IMR-90 (cell line): ENCODE data around the gene ERMARD. TPM values are rescaled to one million over a fixed set of nuclear protein-coding genes. Genes with fewer than 3 reads are reported as not detected.
A peak's percentile ranks its signal among the peaks of the same experiment; 100 is the strongest.

Experiments
- ATAC-seq: fragments of 200-7000 bp; cut with Tn5 transposase; 2 replicates; pipeline ENCODE4 v1.9.1; 2020; ENCODE audit warnings: low read depth, mild to moderate bottlenecking, moderate library complexity
- Bru-seq: library from RNA; stranded (reverse); fragments of 400-500 nt; gene quantifications from one replicate; lab custom pipeline; 2021; lab: Mats Ljungman, UMichigan
- BruChase-seq, 2 experiments: library from RNA; stranded (reverse); fragments of 400-500 nt; gene quantifications; one replicate each; lab custom pipeline; 2021; lab: Mats Ljungman, UMichigan
- BruUV-seq: library from RNA; stranded (reverse); fragments of 400-500 nt; replicated peaks from 2 replicates; lab custom pipeline; 2021; lab: Mats Ljungman, UMichigan
- CTCF ChIA-PET: fragments of 300-600 bp; formaldehyde crosslinking; extraction: SDS; loops from one replicate; lab custom pipeline; 2021; ENCODE audit warnings: antibody characterized with exemption; lab: Yijun Ruan, JAX
- POLR2A ChIA-PET: fragments of 300-600 bp; sonication (Branson Sonifier 250); formaldehyde crosslinking; loops from one replicate; lab custom pipeline; 2022; ENCODE audit warnings: antibody characterized with exemption; ENCODE audit not compliant: unreplicated experiment; lab: Charles Lee
- DNase-seq: peaks from one replicate; pipeline ENCODE4 v3.0.0; 2013
- H2AFZ ChIP-seq: replicated peaks from 2 replicates; pipeline ENCODE3; 2013; ENCODE audit warnings: low read length, mild to moderate bottlenecking; ENCODE audit not compliant: poor library complexity
- H2AK5ac ChIP-seq: 2 replicates; pipeline ENCODE4 v1.6.1; 2013; ENCODE audit warnings: low read depth, low read length, inconsistent platforms
- H2AK9ac ChIP-seq: replicated peaks from 2 replicates; pipeline ENCODE3; 2013; ENCODE audit warnings: mild to moderate bottlenecking, low read depth, low read length, moderate library complexity; ENCODE audit not compliant: poor library complexity
- H2BK120ac ChIP-seq: 2 replicates; pipeline ENCODE4 v1.6.1; 2013; ENCODE audit warnings: low read depth, low read length, inconsistent platforms
- H2BK15ac ChIP-seq: 3 replicates; pipeline ENCODE4 v1.6.1; 2013; ENCODE audit warnings: low read depth, low read length, inconsistent platforms
- H2BK20ac ChIP-seq: 2 replicates; pipeline ENCODE4 v1.6.1; 2013; ENCODE audit warnings: low read depth, mild to moderate bottlenecking, inconsistent platforms, low read length, moderate library complexity
- H2BK5ac ChIP-seq: 2 replicates; pipeline ENCODE4 v1.6.1; 2013; ENCODE audit warnings: mild to moderate bottlenecking, low read depth, low read length, inconsistent platforms; ENCODE audit not compliant: poor library complexity, severe bottlenecking
- H3K14ac ChIP-seq: replicated peaks from 2 replicates; pipeline ENCODE4 v1.6.1; 2013; ENCODE audit warnings: low read depth, low read length, inconsistent platforms
- H3K18ac ChIP-seq: 2 replicates; pipeline ENCODE4 v1.6.1; 2013; ENCODE audit warnings: low read depth, low read length, control low read depth
- H3K23ac ChIP-seq: 2 replicates; pipeline ENCODE4 v1.6.1; 2013; ENCODE audit warnings: low read depth, low read length, inconsistent platforms
- H3K27ac ChIP-seq: 2 replicates; pipeline ENCODE4 v1.5.1; 2013; ENCODE audit warnings: mild to moderate bottlenecking, control low read depth, low read length; ENCODE audit not compliant: insufficient read depth
- H3K27me3 ChIP-seq: 2 replicates; pipeline ENCODE4 v1.6.1; 2013; ENCODE audit warnings: low read length; ENCODE audit not compliant: control insufficient read depth, insufficient read depth
- H3K36me3 ChIP-seq: 2 replicates; pipeline ENCODE4 v1.6.1; 2013; ENCODE audit warnings: low read length, mixed read lengths; ENCODE audit not compliant: control insufficient read depth, insufficient read depth
- H3K4ac ChIP-seq: 2 replicates; pipeline ENCODE4 v1.6.1; 2013; ENCODE audit warnings: low read depth, low read length, inconsistent platforms
- H3K4me1 ChIP-seq: 2 replicates; pipeline ENCODE4 v1.6.1; 2013; ENCODE audit warnings: low read length, mixed read lengths; ENCODE audit not compliant: control insufficient read depth, insufficient read depth
- H3K4me2 ChIP-seq: 2 replicates; pipeline ENCODE4 v1.6.1; 2013; ENCODE audit warnings: low read depth, mild to moderate bottlenecking, control low read depth, low read length, moderate library complexity
- H3K4me3 ChIP-seq: 2 replicates; pipeline ENCODE4 v1.5.1; 2013; ENCODE audit warnings: low read depth, mild to moderate bottlenecking, control low read depth, low read length, moderate library complexity; ENCODE audit not compliant: insufficient read depth
- H3K56ac ChIP-seq: 2 replicates; pipeline ENCODE4 v1.6.1; 2013; ENCODE audit warnings: low read length, inconsistent platforms; ENCODE audit not compliant: insufficient read depth; ENCODE audit errors: extremely low read depth
- H3K79me1 ChIP-seq, 2 experiments: 2 replicates each; pipeline ENCODE4 v1.6.1; 2013; ENCODE audit warnings: low read length in 2 of 2, inconsistent platforms in 1 of 2, low read depth in 1 of 2
- H3K9ac ChIP-seq: 2 replicates; pipeline ENCODE4 v1.6.1; 2013; ENCODE audit warnings: low read depth, low read length, control low read depth
- H3K9me1 ChIP-seq: 2 replicates; pipeline ENCODE4 v1.6.1; 2013; ENCODE audit warnings: low read length, inconsistent platforms; ENCODE audit not compliant: insufficient read depth
- H3K9me3 ChIP-seq: 2 replicates; pipeline ENCODE4 v1.6.1; 2013; ENCODE audit warnings: low read length; ENCODE audit not compliant: control insufficient read depth, insufficient read depth
- H4K20me1 ChIP-seq: 2 replicates; pipeline ENCODE4 v1.6.1; 2013; ENCODE audit warnings: low read length, inconsistent platforms; ENCODE audit not compliant: insufficient read depth
- H4K5ac ChIP-seq: 2 replicates; pipeline ENCODE4 v1.6.1; 2013; ENCODE audit warnings: mild to moderate bottlenecking, low read depth, low read length, control low read depth
- H4K8ac ChIP-seq, 2 experiments: 2 replicates each; pipeline ENCODE4 v1.6.1; 2013; ENCODE audit warnings: low read depth in 2 of 2, low read length in 2 of 2, control low read depth in 1 of 2, inconsistent platforms in 1 of 2
- H4K91ac ChIP-seq: 2 replicates; pipeline ENCODE4 v1.6.1; 2013; ENCODE audit warnings: low read depth, low read length, inconsistent platforms; ENCODE audit not compliant: insufficient read depth
- CEBPB ChIP-seq: IDR thresholded peaks from 2 replicates; pipeline ENCODE4 v1.6.1; 2012; ENCODE audit warnings: low read depth, low read length, improper control_type of control experiment
- MAFK ChIP-seq: IDR thresholded peaks from 2 replicates; pipeline ENCODE4 v1.6.1; 2012; ENCODE audit warnings: low read depth, low read length, improper control_type of control experiment
- MAZ ChIP-seq: IDR thresholded peaks from 2 replicates; pipeline ENCODE4 v1.6.1; 2012; ENCODE audit warnings: low read depth, mild to moderate bottlenecking, low read length, improper control_type of control experiment, moderate library complexity, borderline replicate concordance
- MXI1 ChIP-seq: IDR thresholded peaks from 2 replicates; pipeline ENCODE4 v1.6.1; 2012; ENCODE audit warnings: low read depth, mild to moderate bottlenecking, low read length, moderate library complexity, borderline replicate concordance
- NFE2L2 ChIP-seq: fragments of 150-350 bp; IDR thresholded peaks from 2 replicates; pipeline ENCODE4 v1.6.1; 2016; ENCODE audit warnings: low read depth, mild to moderate bottlenecking, low read length
- RAD21 ChIP-seq: IDR thresholded peaks from 2 replicates; pipeline ENCODE4 v1.6.1; 2012; ENCODE audit warnings: low read length, improper control_type of control experiment
- RFX5 ChIP-seq: IDR thresholded peaks from 2 replicates; pipeline ENCODE4 v1.8.0; 2012; ENCODE audit warnings: low read depth, mild to moderate bottlenecking, low read length, moderate library complexity
- whole genome bisulfite sequencing, 2 experiments: methylation state at CpG; one replicate each; pipeline versions ENCODE4 v1.1.5 to v1.1.7; 2013; ENCODE audit warnings: missing lambda C conversion rate in 2 of 2; ENCODE audit not compliant: insufficient read length in 1 of 2; ENCODE audit errors: extremely low coverage in 2 of 2; 5-methylcytosine and 5-hydroxymethylcytosine counted together
- dilution Hi-C: fragments of 300-500 bp; cut with HindIII; formaldehyde crosslinking; loops from one replicate; pipeline ENCODE4 v1.14.3; 2018; ENCODE audit warnings: low sequenced_read_pairs; ENCODE audit not compliant: unreplicated experiment
- in situ Hi-C: fragments of 300-500 bp; cut with MboI; formaldehyde crosslinking; loops from 3 replicates; pipeline ENCODE4 v1.14.3; 2019; ENCODE audit warnings: low sequenced_read_pairs, inconsistent platforms, mixed read lengths
- intact Hi-C: fragments of 100-400 bp; cut with micrococcal nuclease; formaldehyde crosslinking; loops from 2 replicates; pipeline ENCODE4 v1.10.0; 2022
- long read RNA-seq: library from polyadenylated mRNA; unstranded; transcript quantifications from one replicate; pipeline ENCODE4 v2.0.0, GENCODE V29; 2021; ENCODE audit not compliant: unreplicated experiment
- polyA plus RNA-seq, 3 experiments: library from polyadenylated mRNA; depleted of rRNA; stranded (reverse); fragments of >200 nt; gene quantifications; 2 replicates each; pipeline ENCODE4 v1.2.3, GENCODE V29; 2012; ENCODE audit warnings: low replicate concordance in 1 of 3
- total RNA-seq: library from RNA; depleted of rRNA; stranded (reverse); fragments of >200 nt; gene quantifications from 2 replicates; pipeline ENCODE4 v1.2.3, GENCODE V29; 2012; rRNA removed
- TF ChIP-seq, protein P1 (sequence below): fragments of 150-350 bp; IDR thresholded peaks from 2 replicates; pipeline ENCODE4 v1.6.1; 2017; ENCODE audit warnings: mild to moderate bottlenecking, antibody characterized with exemption, low read length, low read depth
- TF ChIP-seq, protein P2 (sequence below): conservative IDR thresholded peaks from 2 replicates; pipeline ENCODE4 v1.5.1; 2012; ENCODE audit warnings: mild to moderate bottlenecking, low read depth, low read length, improper control_type of control experiment

The ERMARD gene
- total RNA-seq, result 15.1 and 17.2 TPM in 2 replicates
- 25.4 and 26.1 TPM in 2 replicates for polyA plus RNA-seq (2012; rRNA removed)
- polyA plus RNA-seq (2012; cell fraction: cytosol; rRNA removed), result 16.5 and 18.7 TPM in 2 replicates
- 146 and 180 TPM in 2 replicates for polyA plus RNA-seq (2012; cell fraction: nucleus; rRNA removed; ENCODE audit: low replicate concordance)
- Bru-seq, nascent RNA, result percentile 72 among the genes with signal in this experiment
- percentile 79 among the genes with signal in this experiment for BruChase-seq, experiment 1, labeled RNA remaining after a 6-hour chase
- BruChase-seq, experiment 2, labeled RNA remaining after a 2-hour chase, result percentile 86 among the genes with signal in this experiment
- long read RNA-seq, transcript ERMARD-203 (18 exons, 2,141 nt), result major isoform, 7 of 27 reads
- long read RNA-seq, partial matches to known transcripts, result 12 of 27 reads
- long read RNA-seq, other reads (novel, unspliced or antisense), result 8 of 27 reads

DNA sequence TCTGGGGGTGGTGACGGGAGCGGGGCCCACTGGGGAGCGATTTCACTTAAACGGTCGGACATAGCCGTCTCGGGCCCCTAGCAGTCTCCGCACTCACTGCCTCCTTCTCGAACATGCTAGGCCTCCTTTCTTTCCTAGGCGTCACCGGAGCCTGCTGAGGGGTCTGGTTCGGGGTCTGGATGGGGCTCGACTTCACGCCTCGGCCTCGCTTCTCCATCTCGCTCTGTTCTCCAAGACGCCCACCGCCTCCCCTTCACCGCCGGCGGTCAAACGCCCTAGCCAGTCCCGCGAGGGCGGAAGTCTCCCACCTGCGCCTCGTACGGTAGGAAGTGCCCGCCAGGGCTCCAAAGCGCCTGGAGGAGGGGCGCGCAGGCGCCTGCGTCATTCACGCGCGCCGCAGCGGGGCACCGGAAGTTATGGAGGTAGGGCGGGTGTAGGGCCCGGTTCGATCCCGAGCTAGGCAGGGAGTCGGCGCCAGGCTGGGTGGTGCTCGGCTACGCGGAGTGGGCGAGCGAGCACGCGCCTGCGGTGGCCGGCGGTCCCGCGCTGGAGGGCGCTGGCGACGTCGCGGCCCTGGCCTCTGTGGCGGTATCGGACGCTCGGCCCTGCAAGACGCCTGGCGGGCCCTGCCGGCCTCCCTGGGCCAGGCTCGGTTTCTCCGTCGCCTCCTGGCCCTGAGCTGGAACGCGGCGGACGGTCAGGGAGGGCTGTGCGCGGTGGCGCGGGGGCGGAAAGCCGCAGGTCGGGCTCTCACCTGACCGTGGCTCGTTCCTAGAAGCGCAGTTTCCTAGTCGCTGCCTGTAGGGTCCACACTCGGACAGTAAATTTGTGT is at the start of gene ERMARD, which contains the start of gene DYNLT2:
Gene ERMARD, plus strand, starts transcription at position 381 of the 832 bp plus-strand sequence. Its CDS starts 36 bp downstream, at position 417.
Gene DYNLT2, minus strand, starts transcription at position 331 of the 832 bp plus-strand sequence. Its CDS starts 114 bp downstream, at position 217.
- in situ Hi-C loops (no loop called here), dilution Hi-C loops (no loop called here), intact Hi-C loops (loop anchor here (2.0 kb wide), 1 partner anchor 29 kb away; no protein-coding TSS in a partner anchor)
- Histone ChIP-seq H4K8ac (peak within 1 kb of the TSS; percentile 94 to 98), H2AK5ac (peak within 1 kb of the TSS; percentile 63), H3K9ac (peak within 1 kb of the TSS; percentile 93), H3K18ac (peak within 1 kb of the TSS; percentile 61), H3K4me1 (0 out of 2 replicates have a peak, but pooled peaks cover 2% of the 10 kb centered on the region), H4K91ac (peak within 1 kb of the TSS; percentile 57), H3K36me3 (no peaks in the 10 kb centered on the region; the same call in 1 of the 2 replicates), H3K56ac (peak within 1 kb of the TSS; percentile 82), H2AFZ (peak within 1 kb of the TSS; percentile 94), H2BK120ac (peak within 1 kb of the TSS; percentile 72), H2AK9ac (peak within 1 kb of the TSS; percentile 89), H3K9me3 (no peaks in the 10 kb centered on the region), H3K9me1 (0 out of 2 replicates have a peak, but pooled peaks cover 3% of the 10 kb centered on the region), H2BK5ac (peak within 1 kb of the TSS; percentile 90), H4K5ac (peak within 1 kb of the TSS; percentile 91), H3K4ac (peak within 1 kb of the TSS; percentile 85), H3K23ac (peak within 1 kb of the TSS; percentile 83), H3K4me3 (peak within 1 kb of the TSS; percentile 89), H3K27ac (peak within 1 kb of the TSS; percentile 94), H2BK20ac (no peak within 1 kb of the TSS), H4K20me1 (no peaks in the 10 kb centered on the region), H2BK15ac (no peak within 1 kb of the TSS; the same call in 2 of the 3 replicates), H3K79me1 (peaks cover 23 to 29% of the 10 kb centered on the region in 2 experiments), H3K27me3 (no peaks in the 10 kb centered on the region), H3K14ac (peak within 1 kb of the TSS; percentile 75), H3K4me2 (peak within 1 kb of the TSS; percentile 91)
- DNase-seq (peak; percentile 94), ATAC-seq (peak; percentile 98)
- 0% methylated on average over 38 of the region's 90 CpGs; no CpG with 5 or more reads in 1 of the 2 experiments for WGBS, 2 experiments
- BruUV-seq, result TSS peak; percentile 94
- CTCF ChIA-PET, result interaction anchor here (0.8 to 0.9 kb wide), 2 partner anchors 12 to 32 kb away, joined by 3 read pairs; no protein-coding TSS in a partner anchor
- POLR2A ChIA-PET, result interaction anchor here (0.6 kb wide), 1 partner anchor 537 kb away, joined by 3 read pairs; no protein-coding TSS in a partner anchor
- TF ChIP-seq RFX5, result no peak
- TF ChIP-seq MAZ, result peak; percentile 92; the same call in 1 of the 2 replicates
- TF ChIP-seq CEBPB, result no peak
- TF ChIP-seq, protein P1, sequence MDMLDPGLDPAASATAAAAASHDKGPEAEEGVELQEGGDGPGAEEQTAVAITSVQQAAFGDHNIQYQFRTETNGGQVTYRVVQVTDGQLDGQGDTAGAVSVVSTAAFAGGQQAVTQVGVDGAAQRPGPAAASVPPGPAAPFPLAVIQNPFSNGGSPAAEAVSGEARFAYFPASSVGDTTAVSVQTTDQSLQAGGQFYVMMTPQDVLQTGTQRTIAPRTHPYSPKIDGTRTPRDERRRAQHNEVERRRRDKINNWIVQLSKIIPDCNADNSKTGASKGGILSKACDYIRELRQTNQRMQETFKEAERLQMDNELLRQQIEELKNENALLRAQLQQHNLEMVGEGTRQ, result no peak
- TF ChIP-seq, protein P2, sequence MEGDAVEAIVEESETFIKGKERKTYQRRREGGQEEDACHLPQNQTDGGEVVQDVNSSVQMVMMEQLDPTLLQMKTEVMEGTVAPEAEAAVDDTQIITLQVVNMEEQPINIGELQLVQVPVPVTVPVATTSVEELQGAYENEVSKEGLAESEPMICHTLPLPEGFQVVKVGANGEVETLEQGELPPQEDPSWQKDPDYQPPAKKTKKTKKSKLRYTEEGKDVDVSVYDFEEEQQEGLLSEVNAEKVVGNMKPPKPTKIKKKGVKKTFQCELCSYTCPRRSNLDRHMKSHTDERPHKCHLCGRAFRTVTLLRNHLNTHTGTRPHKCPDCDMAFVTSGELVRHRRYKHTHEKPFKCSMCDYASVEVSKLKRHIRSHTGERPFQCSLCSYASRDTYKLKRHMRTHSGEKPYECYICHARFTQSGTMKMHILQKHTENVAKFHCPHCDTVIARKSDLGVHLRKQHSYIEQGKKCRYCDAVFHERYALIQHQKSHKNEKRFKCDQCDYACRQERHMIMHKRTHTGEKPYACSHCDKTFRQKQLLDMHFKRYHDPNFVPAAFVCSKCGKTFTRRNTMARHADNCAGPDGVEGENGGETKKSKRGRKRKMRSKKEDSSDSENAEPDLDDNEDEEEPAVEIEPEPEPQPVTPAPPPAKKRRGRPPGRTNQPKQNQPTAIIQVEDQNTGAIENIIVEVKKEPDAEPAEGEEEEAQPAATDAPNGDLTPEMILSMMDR, result peak; percentile 23; the same call in 1 of the 2 replicates
- no peak for TF ChIP-seq NFE2L2
- peak; percentile 85 for TF ChIP-seq MXI1
- TF ChIP-seq RAD21, result peak; percentile 8; the same call in 1 of the 2 replicates
- TF ChIP-seq MAFK, result no peak
